Neural cell (in vitro differentiated cells): ENCODE data around the gene TBC1D16. TPM values are rescaled to one million over a fixed set of nuclear protein-coding genes. Genes with fewer than 3 reads are reported as not detected.

Source experiments
- H2AFZ ChIP-seq: fragments of 200-600, 300-800 bp; sonication (generic), shearing (Covaris generic); 2 replicates; pipeline ENCODE4 v1.6.0; 2014; ENCODE audit warnings: low read depth, mild to moderate bottlenecking, antibody characterized with exemption, low read length, moderate library complexity
- H3F3A ChIP-seq: fragments of 200-600 bp; shearing (Covaris generic); 2 replicates; pipeline ENCODE4 v1.6.1; 2016; ENCODE audit warnings: mild to moderate bottlenecking, moderate library complexity, mixed read lengths, antibody characterized with exemption, low read length; ENCODE audit not compliant: insufficient read depth, poor library complexity, severe bottlenecking
- H3K27ac ChIP-seq: fragments of 200-600, 300-800 bp; sonication (generic), shearing (Covaris generic); 2 replicates; pipeline ENCODE4 v1.5.1; 2014; ENCODE audit warnings: mild to moderate bottlenecking, low read length, moderate library complexity
- H3K27me3 ChIP-seq: fragments of 300-800, 200-600 bp; sonication (generic), shearing (Covaris generic); 2 replicates; pipeline ENCODE4 v1.6.0; 2014; ENCODE audit warnings: mild to moderate bottlenecking, low read depth, low read length, moderate library complexity; ENCODE audit not compliant: insufficient read depth
- H3K36me3 ChIP-seq: fragments of 300-800, 200-600 bp; sonication (generic), shearing (Covaris generic); 2 replicates; pipeline ENCODE4 v1.5.1; 2014; ENCODE audit warnings: mild to moderate bottlenecking, antibody characterized with exemption, low read length, moderate library complexity; ENCODE audit not compliant: insufficient read depth
- H3K4me2 ChIP-seq: fragments of 300-800, 200-600 bp; sonication (generic), shearing (Covaris generic); 2 replicates; pipeline ENCODE4 v1.6.0; 2014; ENCODE audit warnings: mild to moderate bottlenecking, low read length
- H3K4me3 ChIP-seq: fragments of 300-800, 200-600 bp; sonication (generic), shearing (Covaris generic); 2 replicates; pipeline ENCODE4 v1.5.1; 2014; ENCODE audit warnings: mild to moderate bottlenecking, low read length, moderate library complexity
- H3K79me2 ChIP-seq: fragments of 200-600 bp; shearing (Covaris generic); replicated peaks from 2 replicates; pipeline ENCODE4 v1.6.0; 2014; ENCODE audit warnings: mild to moderate bottlenecking, low read length, moderate library complexity; ENCODE audit not compliant: insufficient read depth
- H3K9ac ChIP-seq: fragments of 300-800, 200-600 bp; sonication (generic), shearing (Covaris generic); 2 replicates; pipeline ENCODE4 v1.6.1; 2016; ENCODE audit warnings: mild to moderate bottlenecking, low read length, mixed read lengths
- H3K9me2 ChIP-seq: fragments of 200-600 bp; shearing (Covaris generic); 2 replicates; pipeline ENCODE4 v1.6.1; 2016; ENCODE audit warnings: mild to moderate bottlenecking, low read length, mixed read lengths; ENCODE audit not compliant: insufficient read depth
- H3K9me3 ChIP-seq: fragments of 200-600, 300-800 bp; sonication (generic), shearing (Covaris generic); 2 replicates; pipeline ENCODE4 v1.6.1; 2016; ENCODE audit warnings: mild to moderate bottlenecking, mixed run types, low read length, moderate library complexity, mixed read lengths
- H4K20me1 ChIP-seq: fragments of 200-600 bp; shearing (Covaris generic); 2 replicates; pipeline ENCODE4 v1.6.1; 2016; ENCODE audit warnings: mild to moderate bottlenecking, mixed run types; ENCODE audit not compliant: insufficient read depth
- EP300 ChIP-seq: fragments of 450-650 bp; conservative IDR thresholded peaks from 2 replicates; pipeline ENCODE4 v1.6.1; 2014; ENCODE audit warnings: antibody characterized with exemption, mild to moderate bottlenecking, moderate library complexity; ENCODE audit not compliant: poor library complexity, severe bottlenecking
- EZH2 ChIP-seq: fragments of 200-600, 300-800 bp; shearing (Covaris generic), sonication (generic); IDR thresholded peaks from 2 replicates; pipeline ENCODE4 v1.6.1; 2014; ENCODE audit warnings: antibody characterized with exemption, low read length, borderline replicate concordance, mild to moderate bottlenecking; ENCODE audit not compliant: insufficient read depth, poor library complexity, severe bottlenecking
- MXI1 ChIP-seq: fragments of 450-650 bp; conservative IDR thresholded peaks from 2 replicates; pipeline ENCODE4 v1.6.1; 2014; ENCODE audit warnings: antibody characterized with exemption, mild to moderate bottlenecking; ENCODE audit not compliant: poor library complexity, severe bottlenecking
- POLR2AphosphoS5 ChIP-seq: IDR thresholded peaks from 2 replicates; pipeline ENCODE4 v1.6.1; 2012
- RAD21 ChIP-seq: fragments of 450-650 bp; conservative IDR thresholded peaks from 2 replicates; pipeline ENCODE4 v1.6.1; 2014; ENCODE audit warnings: antibody characterized with exemption, mild to moderate bottlenecking, moderate library complexity
- REST ChIP-seq: IDR thresholded peaks from 2 replicates; pipeline ENCODE4 v1.6.1; 2012; ENCODE audit warnings: borderline replicate concordance
- SMC3 ChIP-seq: fragments of 450-650 bp; conservative IDR thresholded peaks from 2 replicates; pipeline ENCODE4 v1.6.1; 2014; ENCODE audit warnings: antibody characterized with exemption, mild to moderate bottlenecking, moderate library complexity; ENCODE audit not compliant: poor library complexity
- TAF1 ChIP-seq: IDR thresholded peaks from 2 replicates; pipeline ENCODE4 v1.6.1; 2012; ENCODE audit warnings: low read depth
- polyA plus RNA-seq: library from polyadenylated mRNA; depleted of rRNA; stranded (reverse); fragments of >200 nt; gene quantifications from 2 replicates; pipeline ENCODE4 v1.2.3, GENCODE V29; 2014
- TF ChIP-seq, protein P1 (sequence below): fragments of 450-650 bp; IDR thresholded peaks from 2 replicates; pipeline ENCODE4 v1.5.1; 2014; ENCODE audit warnings: antibody characterized with exemption, mild to moderate bottlenecking, moderate library complexity; ENCODE audit not compliant: poor library complexity, severe bottlenecking

The TBC1D16 gene
- polyA plus RNA-seq, 1 donor from 2014 or later: 19.8 TPM

GRCh38 chr17:80024206-80024972 lies 11.3 kb downstream of the TBC1D16 start:
- Histone ChIP-seq H3K27me3 (no peaks in the 10 kb centered on the region), H3K4me2 (no peak overlapping the region), H3K4me3 (no peak overlapping the region), H3K9ac (no peak overlapping the region), H2AFZ (no peak overlapping the region), H4K20me1 (no peaks in the 10 kb centered on the region), H3K9me3 (no peaks in the 10 kb centered on the region), H3K27ac (no peak overlapping the region), H3K79me2 (peaks cover 21% of the 10 kb centered on the region), H3F3A (no peaks in the 10 kb centered on the region), H3K36me3 (no peaks in the 10 kb centered on the region), H3K9me2 (no peaks in the 10 kb centered on the region)
- TF ChIP-seq EZH2 (no peak), MXI1 (no peak), TAF1 (no peak), REST (no peak), EP300 (no peak), POLR2AphosphoS5 (no peak)
- TF ChIP-seq, protein P1, sequence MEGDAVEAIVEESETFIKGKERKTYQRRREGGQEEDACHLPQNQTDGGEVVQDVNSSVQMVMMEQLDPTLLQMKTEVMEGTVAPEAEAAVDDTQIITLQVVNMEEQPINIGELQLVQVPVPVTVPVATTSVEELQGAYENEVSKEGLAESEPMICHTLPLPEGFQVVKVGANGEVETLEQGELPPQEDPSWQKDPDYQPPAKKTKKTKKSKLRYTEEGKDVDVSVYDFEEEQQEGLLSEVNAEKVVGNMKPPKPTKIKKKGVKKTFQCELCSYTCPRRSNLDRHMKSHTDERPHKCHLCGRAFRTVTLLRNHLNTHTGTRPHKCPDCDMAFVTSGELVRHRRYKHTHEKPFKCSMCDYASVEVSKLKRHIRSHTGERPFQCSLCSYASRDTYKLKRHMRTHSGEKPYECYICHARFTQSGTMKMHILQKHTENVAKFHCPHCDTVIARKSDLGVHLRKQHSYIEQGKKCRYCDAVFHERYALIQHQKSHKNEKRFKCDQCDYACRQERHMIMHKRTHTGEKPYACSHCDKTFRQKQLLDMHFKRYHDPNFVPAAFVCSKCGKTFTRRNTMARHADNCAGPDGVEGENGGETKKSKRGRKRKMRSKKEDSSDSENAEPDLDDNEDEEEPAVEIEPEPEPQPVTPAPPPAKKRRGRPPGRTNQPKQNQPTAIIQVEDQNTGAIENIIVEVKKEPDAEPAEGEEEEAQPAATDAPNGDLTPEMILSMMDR: no peak

GRCh38 chr17:80023481-80024205 lies 12.0 kb downstream of the TBC1D16 start:
- Histone ChIP-seq H3K4me2 (no peak overlapping the region), H3K9me2 (no peaks in the 10 kb centered on the region), H3K27ac (no peak overlapping the region), H3K27me3 (no peaks in the 10 kb centered on the region), H3K36me3 (no peaks in the 10 kb centered on the region), H3K79me2 (peaks cover 14% of the 10 kb centered on the region), H4K20me1 (no peaks in the 10 kb centered on the region), H3F3A (no peaks in the 10 kb centered on the region), H3K9ac (no peak overlapping the region), H2AFZ (no peak overlapping the region), H3K9me3 (no peaks in the 10 kb centered on the region), H3K4me3 (no peak overlapping the region)
- TF ChIP-seq SMC3: no peak
- no peak for TF ChIP-seq MXI1
- TF ChIP-seq REST: no peak
- no peak for TF ChIP-seq EZH2
- TF ChIP-seq EP300: no peak
- TF ChIP-seq TAF1: no peak
- no peak for TF ChIP-seq POLR2AphosphoS5
- no peak for TF ChIP-seq RAD21
- TF ChIP-seq, protein P1: no peak
